HepG2 (cell line): Measurements from ENCODE around the gene TMCO2. TPM values are rescaled to one million over a fixed set of nuclear protein-coding genes. Genes with fewer than 3 reads are reported as not detected.

ENCODE experiments used
- ATAC-seq: fragments of 200-7000 bp; cut with Tn5 transposase; 3 replicates; pipeline ENCODE4 v1.9.1; 2020; ENCODE audit warnings: mild to moderate bottlenecking, moderate library complexity
- BruUV-seq: library from RNA; stranded (reverse); fragments of 400-500 nt; replicated peaks from 2 replicates; lab custom pipeline; 2021; lab: Mats Ljungman, UMichigan
- CTCF ChIA-PET: fragments of 300-600 bp; formaldehyde crosslinking; extraction: SDS; loops from one replicate; lab custom pipeline; 2021; ENCODE audit warnings: low total read pairs, inconsistent platforms, low intra/inter-chr PET ratio; lab: Yijun Ruan, JAX
- POLR2A ChIA-PET: fragments of 350-600 bp; sonication (Branson Sonifier 250); formaldehyde crosslinking; loops from one replicate; lab custom pipeline; 2020; ENCODE audit warnings: antibody characterized with exemption, inconsistent platforms; lab: Yijun Ruan, JAX
- DNase-seq: peaks from one replicate; pipeline ENCODE4 v3.0.0-alpha.2; 2015; ENCODE audit warnings: low spot score
- FAIRE-seq: peaks from 3 replicates; lab custom pipeline; 2011; peaks lifted over from hg19 to GRCh38; lab: Jason Lieb, UNC
- H2AFZ ChIP-seq: one replicate; pipeline ENCODE4 v1.6.1; 2011; ENCODE audit warnings: low read length, inconsistent platforms
- H3K27ac ChIP-seq: fragments of 300-600 bp; 3 replicates; pipeline ENCODE4 v1.8.0; 2011; ENCODE audit warnings: mixed run types, mild to moderate bottlenecking, mixed read lengths, low read length, inconsistent platforms; ENCODE audit not compliant: insufficient read depth; ENCODE audit errors: extremely low read length
- H3K27me3 ChIP-seq, 2 experiments: fragments of 200-600 bp in 1 of 2; 2 replicates in 1 of 2; 3 replicates in 1 of 2; pipeline versions ENCODE4 v1.6.0 to v1.8.0; 2011; ENCODE audit warnings: low read length in 2 of 2, mild to moderate bottlenecking in 2 of 2, moderate library complexity in 2 of 2, inconsistent platforms in 1 of 2; ENCODE audit not compliant: insufficient read depth in 2 of 2, control insufficient read depth in 1 of 2
- H3K36me3 ChIP-seq, 2 experiments: fragments of 200-600 bp in 1 of 2; replicated peaks in 1 of 2; 2 replicates in 1 of 2; 3 replicates in 1 of 2; pipeline versions ENCODE4 v1.5.1 to v1.8.0; 2011; ENCODE audit warnings: low read length in 2 of 2, inconsistent platforms in 1 of 2; ENCODE audit not compliant: insufficient read depth in 2 of 2, control insufficient read depth in 1 of 2
- H3K4me1 ChIP-seq: 2 replicates; pipeline ENCODE4 v1.5.1; 2012; ENCODE audit warnings: low read length, inconsistent platforms; ENCODE audit not compliant: insufficient read depth
- H3K4me2 ChIP-seq: 2 replicates; pipeline ENCODE4 v1.6.0; 2011; ENCODE audit warnings: low read depth, low read length, inconsistent platforms
- H3K4me3 ChIP-seq, 3 experiments: fragments of 200-600 bp in 1 of 3; sonication (generic), shearing (Covaris generic) in 1 of 3; replicated peaks in 1 of 3; 2 replicates each; pipeline ENCODE4 v1.5.1; 2011 to 2016; ENCODE audit warnings: low read length in 3 of 3, inconsistent platforms in 2 of 3, low read depth in 2 of 3, mild to moderate bottlenecking in 2 of 3, control low read depth in 1 of 3, mixed read lengths in 1 of 3; ENCODE audit not compliant: insufficient read depth in 1 of 3
- H3K79me2 ChIP-seq: one replicate; pipeline ENCODE4 v1.6.1; 2011; ENCODE audit warnings: low read length, inconsistent platforms; ENCODE audit not compliant: insufficient read depth
- H3K9ac ChIP-seq: 2 replicates; pipeline ENCODE4 v1.6.0; 2011; ENCODE audit warnings: mild to moderate bottlenecking, low read depth, low read length, inconsistent platforms; ENCODE audit not compliant: insufficient read depth
- H3K9me3 ChIP-seq: 2 replicates; pipeline ENCODE4 v1.5.1; 2012; ENCODE audit warnings: mild to moderate bottlenecking, low read length
- H4K20me1 ChIP-seq: 2 replicates; pipeline ENCODE4 v1.6.0; 2011; ENCODE audit warnings: inconsistent platforms, mild to moderate bottlenecking, low read length, moderate library complexity; ENCODE audit not compliant: insufficient read depth
- ATF7 ChIP-seq, 2 experiments: fragments of 450-650 bp in 1 of 2; sonication (generic) in 1 of 2; formaldehyde crosslinking in 1 of 2; IDR thresholded peaks; 2 replicates each; pipeline versions ENCODE4 v1.4.0 to v1.6.1; 2016 to 2020; ENCODE audit warnings: antibody characterized with exemption in 1 of 2, mild to moderate bottlenecking in 1 of 2, missing genetic modification reagents in 1 of 2
- GFI1 ChIP-seq: sonication (generic); formaldehyde crosslinking; IDR thresholded peaks from 2 replicates; pipeline ENCODE4 v1.5.0; 2020; ENCODE audit warnings: missing genetic modification reagents, mild to moderate bottlenecking, borderline replicate concordance
- HNRNPUL1 ChIP-seq: fragments of 200-400 bp; formaldehyde crosslinking; IDR thresholded peaks from 2 replicates; pipeline ENCODE4 v1.6.1; 2017; ENCODE audit warnings: low read depth, mild to moderate bottlenecking, low read length, moderate library complexity
- KMT2B ChIP-seq: IDR thresholded peaks from 2 replicates; pipeline ENCODE4 v1.6.1; 2016; ENCODE audit warnings: missing genetic modification reagents, missing compliant biosample characterization
- NCOA1 ChIP-seq: sonication (generic); formaldehyde crosslinking; IDR thresholded peaks from 2 replicates; pipeline ENCODE4 v1.9.0; 2021; ENCODE audit warnings: missing genetic modification reagents
- ZMYM4 ChIP-seq: sonication (generic); formaldehyde crosslinking; IDR thresholded peaks from 2 replicates; pipeline ENCODE4 v1.8.1; 2023; ENCODE audit warnings: mild to moderate bottlenecking, missing genetic modification reagents
- ZNF101 ChIP-seq: sonication (generic); formaldehyde crosslinking; IDR thresholded peaks from 2 replicates; pipeline ENCODE4 v1.4.0; 2020; ENCODE audit warnings: mild to moderate bottlenecking, low read depth, missing genetic modification reagents, borderline replicate concordance
- ZNF557 ChIP-seq: sonication (generic); formaldehyde crosslinking; IDR thresholded peaks from 2 replicates; pipeline ENCODE4 v1.4.0; 2020; ENCODE audit warnings: missing genetic modification reagents
- ZNF816 ChIP-seq: sonication (generic); formaldehyde crosslinking; IDR thresholded peaks from 2 replicates; pipeline ENCODE4 v1.8.0; 2022; ENCODE audit warnings: missing genetic modification reagents, mild to moderate bottlenecking, borderline replicate concordance
- WGBS: methylation state at CpG from one replicate; pipeline ENCODE4 v1.1.6; 2017; ENCODE audit warnings: low lambda C conversion rate; 5-methylcytosine and 5-hydroxymethylcytosine counted together
- in situ Hi-C: cut with HindIII; loops from 2 replicates; pipeline ENCODE4 v1.10.0; 2017; ENCODE audit warnings: low pct_unique_long_range_greater_than_20kb; ENCODE audit not compliant: extremely low pct_ligation_motif_present
- intact Hi-C: fragments of 100-400 bp; cut with micrococcal nuclease; formaldehyde crosslinking; loops from one replicate; pipeline ENCODE4 v1.10.0; 2022; ENCODE audit not compliant: unreplicated experiment
- polyA plus RNA-seq, 8 experiments: library from polyadenylated mRNA; depleted of rRNA in 3 of 8; stranded (reverse) in 7 of 8; unstranded in 1 of 8; fragments of >200 nt; fragmentation: Illumina TruSeq in 4 of 8; extraction: Trizol in 4 of 8; gene quantifications; 2 replicates each; pipeline versions ENCODE4 v1.2.1 to v1.2.3, GENCODE V29; 2011 to 2016; ENCODE audit warnings: low read depth in 4 of 8, missing spikeins in 1 of 8, mixed read lengths in 1 of 8; ENCODE audit not compliant: insufficient read depth in 1 of 8
- total RNA-seq, 5 experiments: library from RNA; depleted of rRNA; stranded (reverse); fragments of >200 nt; fragmentation: Illumina TruSeq; extraction: Trizol; gene quantifications; 2 replicates each; pipeline ENCODE4 v1.2.3, GENCODE V29; 2016; ENCODE audit warnings: low read depth in 1 of 5
- TF ChIP-seq, protein P1 (sequence below): sonication (generic); formaldehyde crosslinking; IDR thresholded peaks from 2 replicates; pipeline ENCODE4 v1.5.0; 2020; ENCODE audit warnings: mild to moderate bottlenecking, missing genetic modification reagents, moderate library complexity
- TF ChIP-seq, protein P2 (sequence below): sonication (generic); formaldehyde crosslinking; conservative IDR thresholded peaks from 2 replicates; pipeline ENCODE4 v1.5.0; 2020; ENCODE audit warnings: missing genetic modification reagents

TMCO2 gene
- total and polyA plus RNA-seq, 2 of the 13 experiments (the other 11 are each of a cell fraction or from before 2014, with no cell fraction given), result not detected

GRCh38 chr1:40264354-40264781 lies 16.6 kb downstream of the TMCO2 start:
- H4K20me1 ChIP-seq, result no peaks in the 10 kb centered on the region
- ChIA-PET CTCF (no interaction called here), POLR2A (no interaction called here)
- H3K79me2 ChIP-seq, result peaks cover 23% of the 10 kb centered on the region
- no peak overlapping the region for H2AFZ ChIP-seq
- WGBS, result 100% methylated on average over 3 of the region's 3 CpGs
- TF ChIP-seq NCOA1 (CRISPR knock-in tag) (no peak), KMT2B (CRISPR knock-in tag) (no peak), ZNF816 (CRISPR knock-in tag) (no peak), GFI1 (CRISPR knock-in tag) (no peak), ATF7 (IDR thresholded peaks at IDR 0.05) (no peak), ATF7 (CRISPR knock-in tag; IDR thresholded peaks at IDR 0.05) (no peak), ZNF557 (CRISPR knock-in tag) (no peak), HNRNPUL1 (no peak), ZNF101 (CRISPR knock-in tag) (no peak), ZMYM4 (no peak)
- TF ChIP-seq, protein P1, sequence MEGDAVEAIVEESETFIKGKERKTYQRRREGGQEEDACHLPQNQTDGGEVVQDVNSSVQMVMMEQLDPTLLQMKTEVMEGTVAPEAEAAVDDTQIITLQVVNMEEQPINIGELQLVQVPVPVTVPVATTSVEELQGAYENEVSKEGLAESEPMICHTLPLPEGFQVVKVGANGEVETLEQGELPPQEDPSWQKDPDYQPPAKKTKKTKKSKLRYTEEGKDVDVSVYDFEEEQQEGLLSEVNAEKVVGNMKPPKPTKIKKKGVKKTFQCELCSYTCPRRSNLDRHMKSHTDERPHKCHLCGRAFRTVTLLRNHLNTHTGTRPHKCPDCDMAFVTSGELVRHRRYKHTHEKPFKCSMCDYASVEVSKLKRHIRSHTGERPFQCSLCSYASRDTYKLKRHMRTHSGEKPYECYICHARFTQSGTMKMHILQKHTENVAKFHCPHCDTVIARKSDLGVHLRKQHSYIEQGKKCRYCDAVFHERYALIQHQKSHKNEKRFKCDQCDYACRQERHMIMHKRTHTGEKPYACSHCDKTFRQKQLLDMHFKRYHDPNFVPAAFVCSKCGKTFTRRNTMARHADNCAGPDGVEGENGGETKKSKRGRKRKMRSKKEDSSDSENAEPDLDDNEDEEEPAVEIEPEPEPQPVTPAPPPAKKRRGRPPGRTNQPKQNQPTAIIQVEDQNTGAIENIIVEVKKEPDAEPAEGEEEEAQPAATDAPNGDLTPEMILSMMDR (CRISPR knock-in tag), result no peak
- TF ChIP-seq, protein P2, sequence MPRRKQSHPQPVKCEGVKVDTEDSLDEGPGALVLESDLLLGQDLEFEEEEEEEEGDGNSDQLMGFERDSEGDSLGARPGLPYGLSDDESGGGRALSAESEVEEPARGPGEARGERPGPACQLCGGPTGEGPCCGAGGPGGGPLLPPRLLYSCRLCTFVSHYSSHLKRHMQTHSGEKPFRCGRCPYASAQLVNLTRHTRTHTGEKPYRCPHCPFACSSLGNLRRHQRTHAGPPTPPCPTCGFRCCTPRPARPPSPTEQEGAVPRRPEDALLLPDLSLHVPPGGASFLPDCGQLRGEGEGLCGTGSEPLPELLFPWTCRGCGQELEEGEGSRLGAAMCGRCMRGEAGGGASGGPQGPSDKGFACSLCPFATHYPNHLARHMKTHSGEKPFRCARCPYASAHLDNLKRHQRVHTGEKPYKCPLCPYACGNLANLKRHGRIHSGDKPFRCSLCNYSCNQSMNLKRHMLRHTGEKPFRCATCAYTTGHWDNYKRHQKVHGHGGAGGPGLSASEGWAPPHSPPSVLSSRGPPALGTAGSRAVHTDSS (CRISPR knock-in tag), result no peak
- in situ Hi-C loops, result no loop called here
- no peak overlapping the region for H3K4me2 ChIP-seq
- H3K27ac ChIP-seq, result no peak overlapping the region
- no peak for ATAC-seq
- DNase-seq, result no peak
- peaks cover 4% of the 10 kb centered on the region; the same call in 1 of the 2 replicates for H3K4me1 ChIP-seq
- FAIRE-seq, result no peak
- no peak overlapping the region for H3K9ac ChIP-seq
- intact Hi-C loops, result no loop called here
- H3K36me3 ChIP-seq, result peaks cover 7 to 42% of the 10 kb centered on the region in 2 experiments; a peak in 4 of 5 replicates
- no peak overlapping the region for H3K4me3 ChIP-seq
- H3K27me3 ChIP-seq, result no peaks in the 10 kb centered on the region
- no peaks in the 10 kb centered on the region for H3K9me3 ChIP-seq
- no TSS peak for BruUV-seq
